Mesenteric fat pad (tissue), 1 donor: Measurements from ENCODE around the gene ALPL. TPM values are rescaled to one million over a fixed set of nuclear protein-coding genes. Genes with fewer than 3 reads are reported as not detected.

Experiments
- DNase-seq: peaks from one replicate; pipeline ENCODE4 v3.0.0-alpha.2; 2020; ENCODE audit warnings: low spot score
- total RNA-seq: library from RNA; stranded (reverse); fragmentation: NEBNext Ultra II Directional; extraction: Animal tissue kit (Norgen Biotek cat#: 25700); gene quantifications from one replicate; pipeline ENCODE4 v1.2.1, GENCODE V29; 2021
- donor health status: DM: yes; HTN: yes; CAD: no.

The ALPL gene
- total RNA-seq, 1 donor from 2014 or later, result 129 TPM

- no peak for DNase-seq
These were observed 88.5 kb downstream of the ALPL start for GRCh38 chr1:21597753-21598152.

GRCh38 chr1:21598417-21598816 lies 89.2 kb downstream of the ALPL start:
- no peak for DNase-seq

GRCh38 chr1:21598904-21599303 lies 89.7 kb downstream of the ALPL start:
- DNase-seq, result no peak

GRCh38 chr1:21599402-21599801 lies 90.2 kb downstream of the ALPL start:
- no peak for DNase-seq

GRCh38 chr1:21601278-21602048 lies 92.2 kb downstream of the ALPL start:
- DNase-seq, result no peak

GRCh38 chr1:21603177-21604138 lies 94.2 kb downstream of the ALPL start:
- no peak for DNase-seq

GRCh38 chr1:21604208-21604957 lies 95.2 kb downstream of the ALPL start:
- DNase-seq, result no peak

- DNase-seq, result no peak
These were observed 95.9 kb downstream of the ALPL start for GRCh38 chr1:21605012-21605715.

- no peak for DNase-seq
These were observed 96.9 kb downstream of the ALPL start for GRCh38 chr1:21605964-21606705.

- DNase-seq, result peak; percentile 91
These were observed 98.6 kb downstream of the ALPL start for GRCh38 chr1:21607549-21608529.

GRCh38 chr1:21608798-21609197 lies 99.6 kb downstream of the ALPL start:
- DNase-seq, result no peak

GRCh38 chr1:21610027-21610426 lies 100.8 kb downstream of the ALPL start:
- DNase-seq, result no peak

- DNase-seq, result no peak
These were observed 102.0 kb downstream of the ALPL start for GRCh38 chr1:21610989-21611785.

- no peak for DNase-seq
These were observed 102.8 kb downstream of the ALPL start for GRCh38 chr1:21612057-21612456.

GRCh38 chr1:21613072-21613867 lies 104.0 kb downstream of the ALPL start:
- DNase-seq, result no peak

GRCh38 chr1:21614419-21615115 lies 105.3 kb downstream of the ALPL start:
- DNase-seq, result no peak

GRCh38 chr1:21616372-21616771 lies 107.1 kb downstream of the ALPL start:
- DNase-seq, result no peak
